Natural killer cell (primary cell): ENCODE results near the gene ZFR. TPM values are rescaled to one million over a fixed set of nuclear protein-coding genes. Genes with fewer than 3 reads are reported as not detected.

Source experiments
- ATAC-seq, 3 donors: fragments of 150-1000 bp in 2 of 3; fragments of 200-7000 bp in 1 of 3; cut with Tn5 transposase; 1 replicate in 1 of 3; 2 replicates in 2 of 3; pipeline ENCODE4 v1.10.0; 2021; ENCODE audit warnings: mild to moderate bottlenecking in 2 of 3, moderate library complexity in 2 of 3
- DNase-seq, 2 donors: peaks; one replicate each; pipeline versions ENCODE4 v3.0.0 to v3.0.0-alpha.2; 2013 to 2021; ENCODE audit warnings: mixed read lengths in 1 of 2
- H3K27ac ChIP-seq: one replicate; pipeline ENCODE4 v1.5.1; 2013; ENCODE audit warnings: mild to moderate bottlenecking, low read length
- H3K27me3 ChIP-seq: one replicate; pipeline ENCODE4 v1.6.1; 2013; ENCODE audit warnings: low read length; ENCODE audit not compliant: control insufficient read depth, insufficient read depth
- H3K36me3 ChIP-seq: one replicate; pipeline ENCODE4 v1.6.1; 2013; ENCODE audit warnings: low read length; ENCODE audit not compliant: control insufficient read depth, insufficient read depth
- H3K4me1 ChIP-seq: one replicate; pipeline ENCODE4 v1.6.1; 2013; ENCODE audit warnings: low read length; ENCODE audit not compliant: control insufficient read depth, insufficient read depth
- H3K4me3 ChIP-seq: one replicate; pipeline ENCODE4 v1.5.1; 2013; ENCODE audit warnings: low read length
- H3K9me3 ChIP-seq: one replicate; pipeline ENCODE4 v1.6.1; 2013; ENCODE audit warnings: low read length; ENCODE audit not compliant: control insufficient read depth, insufficient read depth
- H3K27ac Mint-ChIP-seq, 2 donors: one replicate each; pipeline ENCODE4 v1.8.0; 2022; ENCODE audit warnings: mild to moderate bottlenecking in 2 of 2, mixed read lengths in 2 of 2, moderate library complexity in 1 of 2
- H3K27me3 Mint-ChIP-seq, 2 donors: one replicate each; pipeline ENCODE4 v1.8.0; 2022; ENCODE audit warnings: low read depth in 2 of 2, mixed read lengths in 2 of 2
- H3K36me3 Mint-ChIP-seq: one replicate; pipeline ENCODE4 v1.8.0; 2022; ENCODE audit warnings: mixed read lengths
- H3K4me1 Mint-ChIP-seq, 2 donors: one replicate each; pipeline ENCODE4 v1.8.0; 2022; ENCODE audit warnings: mixed read lengths in 2 of 2
- H3K4me3 Mint-ChIP-seq: one replicate; pipeline ENCODE4 v1.8.0; 2022; ENCODE audit warnings: mild to moderate bottlenecking, moderate library complexity, mixed read lengths
- H3K9me3 Mint-ChIP-seq, 2 donors: one replicate each; pipeline ENCODE4 v1.8.0; 2022; ENCODE audit warnings: mixed read lengths in 2 of 2
- WGBS: methylation state at CpG from one replicate; pipeline ENCODE4 v1.1.7; 2013; ENCODE audit warnings: missing lambda C conversion rate; ENCODE audit not compliant: insufficient coverage; 5-methylcytosine and 5-hydroxymethylcytosine counted together
- intact Hi-C: fragments of 100-400 bp; cut with micrococcal nuclease; formaldehyde crosslinking; loops from one replicate; pipeline ENCODE4 v1.14.2; 2022
- total RNA-seq, 4 donors: library from RNA; stranded (reverse); fragments of 120-200 nt in 1 of 4; gene quantifications; one replicate each; pipeline versions ENCODE4 v1.2.3 to v1.2.4, GENCODE V29; 2013 to 2022
- TF ChIP-seq, protein P1 (sequence below): fragments of 200-600 bp; IDR thresholded peaks from one replicate; pipeline ENCODE4 v1.8.0; 2022; ENCODE audit warnings: antibody characterized with exemption

ZFR gene
- total RNA-seq, 3 donors from 2014 or later (not counting 1 experiment from before 2014, with no cell fraction given) = 62.7 to 70.8 (median 62.7) TPM

DNA sequence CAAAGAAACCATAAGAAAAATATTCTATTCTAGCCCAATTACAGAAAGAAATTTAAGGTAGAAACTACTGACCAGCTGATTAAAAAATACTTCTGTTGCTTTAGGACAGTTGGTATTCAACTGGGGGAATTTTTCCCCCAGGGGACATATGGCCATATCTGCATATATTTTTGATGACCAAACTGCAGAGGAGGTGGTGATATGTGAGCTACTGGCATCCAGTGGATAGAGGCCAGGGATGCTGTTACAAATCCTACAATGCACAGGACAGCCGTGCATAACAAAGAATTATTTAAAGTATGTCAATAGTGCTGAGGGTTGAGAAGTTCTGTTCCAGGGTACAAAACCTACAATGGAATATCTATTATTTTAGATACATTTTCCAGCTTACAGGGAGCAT lies 24.0 kb downstream of the ZFR start:
- H3K36me3 ChIP-seq = peaks cover 13% of the 10 kb centered on the region
- H3K27me3 ChIP-seq = no peaks in the 10 kb centered on the region
- peak overlapping the region in 1 of 2 donors; percentile 31 for H3K27ac Mint-ChIP-seq
- 71% methylated on average over 1 of the region's 1 CpG for WGBS
- ATAC-seq (no peak), DNase-seq (no peak)
- H3K4me1 ChIP-seq = no peaks in the 10 kb centered on the region
- intact Hi-C loops = no loop called here
- no peaks in the 10 kb centered on the region for H3K27me3 Mint-ChIP-seq
- TF ChIP-seq, protein P1, sequence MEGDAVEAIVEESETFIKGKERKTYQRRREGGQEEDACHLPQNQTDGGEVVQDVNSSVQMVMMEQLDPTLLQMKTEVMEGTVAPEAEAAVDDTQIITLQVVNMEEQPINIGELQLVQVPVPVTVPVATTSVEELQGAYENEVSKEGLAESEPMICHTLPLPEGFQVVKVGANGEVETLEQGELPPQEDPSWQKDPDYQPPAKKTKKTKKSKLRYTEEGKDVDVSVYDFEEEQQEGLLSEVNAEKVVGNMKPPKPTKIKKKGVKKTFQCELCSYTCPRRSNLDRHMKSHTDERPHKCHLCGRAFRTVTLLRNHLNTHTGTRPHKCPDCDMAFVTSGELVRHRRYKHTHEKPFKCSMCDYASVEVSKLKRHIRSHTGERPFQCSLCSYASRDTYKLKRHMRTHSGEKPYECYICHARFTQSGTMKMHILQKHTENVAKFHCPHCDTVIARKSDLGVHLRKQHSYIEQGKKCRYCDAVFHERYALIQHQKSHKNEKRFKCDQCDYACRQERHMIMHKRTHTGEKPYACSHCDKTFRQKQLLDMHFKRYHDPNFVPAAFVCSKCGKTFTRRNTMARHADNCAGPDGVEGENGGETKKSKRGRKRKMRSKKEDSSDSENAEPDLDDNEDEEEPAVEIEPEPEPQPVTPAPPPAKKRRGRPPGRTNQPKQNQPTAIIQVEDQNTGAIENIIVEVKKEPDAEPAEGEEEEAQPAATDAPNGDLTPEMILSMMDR = no peak
- H3K36me3 Mint-ChIP-seq = peaks cover 5% of the 10 kb centered on the region
- H3K4me1 Mint-ChIP-seq = peaks cover 46 to 58% of the 10 kb centered on the region in 2 donors
- H3K9me3 ChIP-seq = no peaks in the 10 kb centered on the region
- no peak overlapping the region for H3K4me3 ChIP-seq
- H3K4me3 Mint-ChIP-seq = no peak overlapping the region
- no peaks in the 10 kb centered on the region for H3K9me3 Mint-ChIP-seq
- H3K27ac ChIP-seq = no peak overlapping the region

DNA sequence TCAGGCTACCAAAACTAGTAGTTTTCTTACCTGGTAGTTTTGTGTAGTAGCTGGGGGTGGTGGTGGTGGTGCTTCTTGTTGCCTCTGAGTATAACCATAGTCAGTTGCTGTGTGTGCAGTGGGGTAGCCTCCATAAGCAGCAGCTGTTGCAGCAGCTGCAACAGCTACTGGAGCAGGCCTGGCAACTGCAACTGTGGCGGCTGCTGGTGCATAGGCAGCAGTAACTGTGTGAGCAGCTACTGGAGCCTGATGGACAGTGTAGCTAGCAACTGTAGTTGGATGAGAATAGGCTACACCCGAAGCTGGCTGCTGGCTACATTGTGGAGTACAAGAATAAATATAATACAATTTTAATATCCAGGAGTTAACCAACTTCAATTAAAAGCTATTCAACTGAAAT lies 24.7 kb downstream of the ZFR start:
- H3K9me3 ChIP-seq = no peaks in the 10 kb centered on the region
- Mint-ChIP-seq H3K27me3 (no peaks in the 10 kb centered on the region), H3K9me3 (no peaks in the 10 kb centered on the region), H3K27ac (no peak overlapping the region), H3K36me3 (peaks cover 5% of the 10 kb centered on the region), H3K4me3 (no peak overlapping the region), H3K4me1 (peaks cover 43 to 56% of the 10 kb centered on the region in 2 donors)
- 100% methylated on average over 1 of the region's 2 CpGs for WGBS
- no peak overlapping the region for H3K27ac ChIP-seq
- ATAC-seq (no peak), DNase-seq (no peak)
- H3K36me3 ChIP-seq = peaks cover 16% of the 10 kb centered on the region
- H3K4me3 ChIP-seq = no peak overlapping the region
- intact Hi-C loops = loop anchor here (10.0 kb wide), 1 partner anchor 195 kb away; no protein-coding TSS in a partner anchor
- no peaks in the 10 kb centered on the region for H3K4me1 ChIP-seq
- TF ChIP-seq, protein P1 = no peak
- H3K27me3 ChIP-seq = no peaks in the 10 kb centered on the region

DNA sequence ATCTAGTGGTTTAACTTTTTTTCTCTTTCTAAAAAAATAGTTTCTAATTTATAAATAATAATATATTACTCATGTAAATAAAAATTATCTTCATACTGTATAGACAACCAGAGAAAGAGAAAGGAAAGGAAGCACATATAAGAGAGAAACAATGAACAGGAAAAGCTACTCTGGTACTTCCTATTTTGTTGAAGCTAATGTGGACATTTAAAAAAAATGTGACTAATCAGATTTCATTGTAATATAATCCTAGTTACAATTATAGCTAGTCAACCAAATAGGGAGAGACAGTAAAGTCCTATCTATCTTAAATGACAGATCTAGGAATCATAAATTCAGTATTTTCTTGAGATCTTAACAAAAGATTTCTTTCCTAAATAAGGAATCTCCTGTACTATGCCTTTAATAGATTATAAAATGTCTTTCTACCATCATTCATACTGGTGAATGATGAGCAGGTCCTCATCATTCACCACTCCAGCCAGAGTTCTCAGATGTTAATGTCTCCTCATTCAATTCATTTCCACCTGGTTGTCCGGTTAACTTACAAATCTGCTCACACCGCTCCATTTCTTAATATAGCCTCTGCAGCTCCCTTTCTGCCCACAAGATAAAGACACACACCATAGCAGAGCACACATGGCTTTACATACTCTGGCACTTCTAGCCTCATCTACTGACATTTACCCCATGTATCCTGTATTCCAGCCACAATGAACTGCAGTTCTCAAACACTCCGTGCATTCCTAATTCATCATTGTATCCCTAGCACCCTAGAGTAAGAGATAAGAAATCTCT lies 30.9 kb downstream of the ZFR start:
- no peak overlapping the region for H3K4me3 Mint-ChIP-seq
- H3K36me3 ChIP-seq = peaks cover 64% of the 10 kb centered on the region
- intact Hi-C loops = loop anchor here (10.0 kb wide), 1 partner anchor 201 kb away; no protein-coding TSS in a partner anchor
- no peaks in the 10 kb centered on the region for H3K27me3 Mint-ChIP-seq
- TF ChIP-seq, protein P1 = no peak
- H3K27ac Mint-ChIP-seq = peak overlapping the region; percentile 1 to 59
- no peak overlapping the region for H3K27ac ChIP-seq
- no peaks in the 10 kb centered on the region for H3K27me3 ChIP-seq
- 99% methylated on average over 2 of the region's 3 CpGs for WGBS
- ATAC-seq (no peak), DNase-seq (no peak)
- H3K4me1 Mint-ChIP-seq = peaks cover 22 to 29% of the 10 kb centered on the region in 2 donors
- H3K9me3 ChIP-seq = no peaks in the 10 kb centered on the region
- no peaks in the 10 kb centered on the region for H3K9me3 Mint-ChIP-seq
- H3K4me3 ChIP-seq = no peak overlapping the region
- H3K4me1 ChIP-seq = no peaks in the 10 kb centered on the region
- H3K36me3 Mint-ChIP-seq = no peaks in the 10 kb centered on the region
